HG03066 (cell line): Measurements from ENCODE around the gene STX7.
"Not testable (repeated sequence)": the region's sequence is repeated elsewhere in the genome, so short reads cannot be mapped to it uniquely, and the experiment has no call there.

Source experiments
- ATAC-seq: cut with Tn5 transposase; IDR thresholded peaks from one replicate; pipeline ENCODE4 v1.9.1; 2021; ENCODE audit warnings: low read depth; ENCODE audit not compliant: unreplicated experiment

STX7 gene, protein sequence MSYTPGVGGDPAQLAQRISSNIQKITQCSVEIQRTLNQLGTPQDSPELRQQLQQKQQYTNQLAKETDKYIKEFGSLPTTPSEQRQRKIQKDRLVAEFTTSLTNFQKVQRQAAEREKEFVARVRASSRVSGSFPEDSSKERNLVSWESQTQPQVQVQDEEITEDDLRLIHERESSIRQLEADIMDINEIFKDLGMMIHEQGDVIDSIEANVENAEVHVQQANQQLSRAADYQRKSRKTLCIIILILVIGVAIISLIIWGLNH

DNA sequence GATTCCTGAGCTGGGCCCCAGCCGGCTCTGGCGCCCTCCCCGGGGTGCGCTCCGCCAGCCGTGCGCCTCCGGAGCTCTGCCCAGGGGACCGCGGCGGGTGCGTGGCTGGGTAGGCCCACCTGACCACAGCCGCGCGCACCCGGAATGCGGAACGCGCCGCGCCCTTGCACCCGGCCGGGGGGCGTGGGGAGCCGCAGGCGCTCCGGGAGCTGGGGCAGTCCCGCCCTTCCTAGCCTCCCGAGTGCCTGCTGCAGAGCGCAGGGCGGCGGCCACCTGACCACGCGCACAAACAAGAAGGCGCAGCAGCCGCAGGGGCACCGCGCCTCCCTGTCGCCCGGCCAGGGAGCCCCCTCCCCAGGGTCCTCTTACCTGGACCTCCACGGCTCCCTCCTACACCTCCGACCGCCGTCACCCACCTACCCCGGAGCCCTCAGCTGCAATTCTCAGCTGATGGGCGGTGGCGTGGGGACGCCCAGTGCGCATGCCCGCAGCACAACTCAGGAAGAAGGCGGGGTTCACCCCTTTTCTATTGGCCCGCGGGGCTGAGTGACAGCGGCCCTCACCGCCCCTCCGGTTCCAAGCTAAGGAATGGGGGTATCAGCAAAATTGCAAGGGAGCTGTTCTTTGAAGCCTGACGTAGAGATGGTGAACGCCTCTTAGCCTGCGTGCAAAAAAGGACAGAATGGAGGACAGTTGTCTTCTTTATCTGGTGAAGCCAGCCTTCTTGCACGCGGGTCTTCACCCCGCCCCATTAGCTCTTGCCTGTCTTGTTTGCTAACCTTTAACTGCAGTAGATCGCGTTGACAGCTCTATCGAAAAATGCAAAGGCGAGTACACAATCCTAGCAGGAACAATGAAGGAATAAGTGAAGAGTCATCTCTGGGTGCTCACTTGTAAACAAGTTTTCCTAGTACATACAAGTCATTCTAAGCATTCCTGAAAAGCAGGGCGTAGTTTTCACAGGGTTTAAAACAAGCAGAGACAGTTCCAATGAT, at the start of gene STX7:
Gene STX7, minus strand, starts transcription at position 479 of the 995 bp plus-strand sequence. CDS start 9,586 bp downstream, outside the sequence.
- ATAC-seq: peak; percentile 90

DNA sequence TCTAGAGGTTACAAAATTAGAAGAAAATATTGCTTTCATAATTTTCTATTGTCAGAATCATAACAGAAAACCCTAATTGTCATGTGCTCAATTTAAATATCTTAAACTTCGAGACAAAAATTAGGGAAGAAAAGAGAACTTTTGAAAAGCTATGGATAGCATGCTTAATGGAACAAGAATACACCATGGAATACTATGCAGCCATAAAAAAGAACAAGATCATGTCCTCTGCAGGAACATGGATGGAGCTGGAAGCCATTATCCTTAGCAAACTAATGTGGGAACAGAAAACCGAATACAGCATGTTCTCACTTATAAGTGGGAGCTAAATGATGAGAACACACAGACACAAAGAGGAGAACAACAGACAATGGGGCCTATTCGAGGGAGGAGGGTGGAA, 47.2 kb upstream of the STX7 start:
- not testable (repeated sequence) for ATAC-seq

DNA sequence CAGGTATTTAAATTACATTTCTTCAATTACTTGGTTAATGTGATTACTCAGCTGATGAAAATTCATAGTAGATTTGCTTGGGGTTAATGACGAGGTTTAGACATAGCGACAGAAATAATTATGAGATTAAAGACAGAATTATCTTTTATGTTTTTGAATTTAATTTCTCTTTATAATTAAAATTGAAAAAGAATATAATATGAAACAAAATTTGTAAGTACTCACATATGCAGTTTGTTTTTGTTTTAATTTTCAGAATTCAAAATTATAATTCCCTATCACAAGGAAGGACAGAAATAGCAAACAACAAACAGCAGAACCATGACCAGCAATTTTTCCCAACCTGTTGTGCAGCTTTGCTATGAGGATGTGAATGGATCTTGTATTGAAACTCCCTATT, 39.5 kb upstream of the STX7 start, which contains the start of gene TAAR8:
Gene TAAR8, plus strand, starts transcription at position 301 of the 400 bp plus-strand sequence. Its CDS starts 21 bp downstream, at position 322.
- ATAC-seq: no peak

DNA sequence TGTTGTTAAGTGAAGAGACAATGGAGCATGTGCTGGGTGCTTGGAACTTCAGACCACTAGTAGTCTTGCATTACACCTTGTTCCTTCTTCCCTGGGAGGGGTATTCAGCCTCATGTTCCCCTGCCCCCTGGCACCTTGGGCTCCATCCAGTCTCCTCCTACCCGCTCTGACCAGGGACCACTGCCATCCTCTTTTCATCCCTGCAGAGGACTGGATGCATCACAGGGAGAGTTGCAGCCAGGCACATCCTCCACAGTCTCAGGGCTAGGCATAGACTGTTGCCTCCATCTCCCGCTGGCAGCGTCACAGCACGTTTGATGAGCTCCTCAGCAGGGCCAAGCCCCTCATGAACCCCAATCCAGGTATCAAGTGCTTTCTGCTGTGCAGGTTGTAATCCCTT, 38.3 kb upstream of the STX7 start:
- no peak for ATAC-seq

DNA sequence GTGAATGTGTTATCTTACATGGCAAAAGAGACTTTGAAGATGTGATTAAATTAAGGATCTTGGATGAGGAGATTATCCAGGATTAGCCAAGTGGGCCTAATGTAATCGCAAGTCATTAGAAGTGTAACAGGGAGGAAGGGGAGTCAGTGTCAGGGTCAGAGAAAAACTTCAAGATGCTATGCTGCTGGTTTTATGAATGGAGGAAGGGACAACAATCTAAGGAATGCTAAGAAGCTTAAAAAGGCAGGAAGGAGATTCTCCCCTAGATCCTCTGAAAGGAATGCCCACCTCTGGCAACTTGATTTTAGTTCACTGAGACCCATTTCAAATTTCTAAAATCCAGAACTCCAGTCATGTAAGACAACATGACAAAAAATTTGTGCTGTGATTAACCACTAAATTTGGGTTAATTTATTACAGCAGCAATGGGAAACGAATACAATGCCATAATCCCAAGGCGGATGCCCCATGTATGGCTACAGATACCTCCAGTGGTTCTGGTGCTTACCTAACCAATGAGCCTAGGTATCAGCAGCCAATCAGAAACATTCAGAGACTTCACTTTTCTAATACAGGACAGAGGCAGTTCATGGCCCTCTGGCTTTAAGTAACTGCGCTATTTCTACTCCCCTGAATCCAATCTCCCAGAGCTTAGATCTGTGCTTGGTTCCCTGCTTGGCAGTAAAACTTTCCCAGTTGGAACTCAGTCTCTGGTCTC, 36.0 kb upstream of the STX7 start:
- no peak for ATAC-seq

DNA sequence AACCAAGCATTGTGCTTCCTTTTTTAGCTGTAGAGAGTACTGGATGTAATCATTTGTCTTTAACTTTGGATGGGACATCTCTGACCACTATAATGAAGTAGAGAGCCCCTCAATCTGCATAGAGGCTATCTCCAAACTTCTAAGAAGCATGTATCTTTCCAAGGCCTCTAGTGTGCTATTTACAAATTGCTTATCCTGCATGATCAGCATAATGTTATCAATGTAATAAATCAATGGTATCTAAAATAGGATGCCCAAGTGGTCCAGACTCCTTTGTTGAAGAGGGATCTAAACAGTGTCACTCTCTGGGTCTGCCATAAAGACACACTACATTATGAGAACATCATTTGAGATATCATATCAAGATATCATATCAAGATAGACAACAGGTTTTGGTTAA, 31.9 kb upstream of the STX7 start:
- no peak for ATAC-seq

DNA sequence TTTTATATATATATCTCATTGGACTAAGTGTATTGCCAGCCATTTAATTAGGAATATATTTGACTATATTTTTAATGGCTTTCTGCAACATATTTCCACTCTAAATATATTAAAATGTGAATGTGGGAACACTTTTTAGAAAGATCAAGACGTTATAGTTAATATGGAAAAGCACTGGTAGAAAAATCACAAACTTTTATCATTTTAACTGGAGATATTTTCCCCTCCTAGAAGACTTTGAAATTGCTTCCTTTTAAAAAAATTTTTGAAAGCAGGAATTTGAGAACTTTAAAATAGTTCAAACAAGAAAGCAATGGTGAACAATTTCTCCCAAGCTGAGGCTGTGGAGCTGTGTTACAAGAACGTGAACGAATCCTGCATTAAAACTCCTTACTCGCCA, 25.1 kb upstream of the STX7 start, which contains the start of gene TAAR9:
Gene TAAR9, plus strand, starts transcription at position 301 of the 400 bp plus-strand sequence. Its CDS starts 13 bp downstream, at position 314.
- ATAC-seq: no peak

DNA sequence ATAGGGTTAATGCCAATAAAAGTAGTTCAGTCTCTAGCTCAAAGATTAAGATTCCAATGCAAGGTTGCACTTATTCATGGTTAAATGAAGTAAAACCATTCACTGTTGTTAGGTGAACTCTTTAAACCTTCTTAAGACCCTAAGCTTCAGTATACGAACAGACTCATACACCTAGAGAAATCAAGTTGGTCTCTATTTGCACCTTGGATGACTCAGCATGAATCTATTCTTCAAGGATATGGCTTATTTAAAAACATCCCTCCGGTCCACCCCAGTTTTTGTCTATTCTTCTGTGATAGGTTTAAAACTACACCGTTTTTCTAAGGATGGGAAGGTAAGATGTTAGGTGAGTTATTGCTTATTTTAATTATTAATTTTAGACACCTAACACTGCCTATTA, 24.2 kb upstream of the STX7 start:
- ATAC-seq: no peak

DNA sequence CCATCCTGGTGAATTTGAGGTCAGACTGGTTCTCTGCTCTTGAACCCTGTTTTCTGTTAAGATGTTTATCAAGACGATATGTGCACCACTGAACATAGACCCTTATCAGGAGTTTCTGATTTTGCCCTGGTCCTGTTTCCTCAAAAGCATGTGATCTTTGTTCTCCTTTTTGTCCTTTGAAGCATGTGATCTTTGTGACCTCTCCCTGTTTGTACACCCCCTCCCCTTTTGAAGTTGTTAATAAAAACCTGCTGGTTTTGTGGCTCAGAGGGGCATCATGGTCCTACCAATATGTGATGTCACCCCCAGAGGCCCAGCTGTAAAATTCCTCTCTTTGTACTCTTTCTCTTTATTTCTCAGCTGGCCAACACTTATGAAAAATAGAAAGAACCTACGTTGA, 21.6 kb upstream of the STX7 start:
- not testable (repeated sequence) for ATAC-seq

DNA sequence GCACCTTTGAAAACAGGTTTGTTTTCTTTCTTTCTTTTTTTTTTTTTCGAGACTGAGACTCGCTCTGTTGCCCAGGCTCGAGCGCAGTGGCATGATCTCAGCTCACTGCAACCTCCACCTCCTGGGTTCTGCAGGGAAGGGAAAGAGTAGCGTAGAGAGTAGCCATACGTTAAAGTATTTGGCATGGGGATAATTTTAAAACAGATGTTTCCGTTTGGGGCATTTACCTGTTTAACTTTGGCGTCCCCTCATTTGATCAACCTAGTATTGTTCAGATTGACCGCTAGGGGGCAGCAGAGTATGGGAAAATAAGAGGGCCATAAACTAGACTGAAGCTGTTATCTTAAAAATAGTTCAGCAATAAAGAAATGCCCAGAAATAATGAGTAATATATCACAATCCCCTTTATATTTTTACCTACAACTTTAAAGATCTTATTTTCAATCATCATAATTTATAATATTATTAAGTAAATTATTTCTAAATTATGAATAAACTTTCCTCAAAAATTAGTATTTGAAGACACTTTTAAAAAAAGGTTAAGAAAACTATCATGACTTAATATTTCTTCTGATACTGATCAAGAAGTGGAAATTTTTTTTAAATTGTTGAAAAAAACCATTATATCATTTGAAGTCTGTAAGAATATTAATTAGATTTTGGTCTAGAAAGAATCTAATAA, 17.5 kb upstream of the STX7 start:
- ATAC-seq: peak; percentile 96

DNA sequence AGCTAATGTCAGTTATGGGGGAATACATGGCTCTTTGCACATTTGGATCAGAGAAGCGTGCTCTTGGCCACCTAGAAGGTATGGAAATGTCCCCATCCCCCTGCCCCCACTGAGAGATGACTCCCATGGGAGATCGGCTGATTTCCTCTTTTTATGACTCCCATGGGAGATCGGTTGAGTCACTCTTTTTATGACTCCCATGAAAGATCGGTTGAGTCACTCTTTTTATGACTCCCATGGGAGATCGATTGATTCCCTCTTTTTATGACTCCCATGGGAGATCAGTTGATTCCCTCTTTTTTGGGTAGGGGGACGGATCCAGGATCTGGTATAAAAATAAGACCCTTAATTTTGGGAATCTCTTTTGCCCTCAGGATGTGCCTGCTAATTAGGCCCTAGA, 14.9 kb upstream of the STX7 start:
- no peak for ATAC-seq

DNA sequence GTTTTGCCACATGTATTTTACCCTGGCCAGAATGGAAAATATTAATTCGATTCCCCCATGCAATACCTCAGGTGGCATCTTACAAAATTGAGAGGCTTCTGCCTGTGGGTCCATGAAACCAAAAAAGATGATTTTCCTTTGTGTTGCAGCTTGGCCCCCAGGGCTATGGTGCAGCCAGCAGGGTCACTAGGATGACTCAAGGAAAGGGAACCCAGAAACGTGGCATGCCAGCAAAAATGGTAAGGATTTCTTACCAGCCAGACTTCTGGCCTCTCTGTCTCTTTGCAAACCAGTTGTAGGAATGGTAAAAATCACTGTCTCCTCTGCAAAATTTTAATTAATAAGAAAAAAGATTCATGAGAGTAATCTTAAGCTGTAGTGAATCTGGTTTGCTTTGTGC, 13.5 kb upstream of the STX7 start:
- ATAC-seq: no peak

DNA sequence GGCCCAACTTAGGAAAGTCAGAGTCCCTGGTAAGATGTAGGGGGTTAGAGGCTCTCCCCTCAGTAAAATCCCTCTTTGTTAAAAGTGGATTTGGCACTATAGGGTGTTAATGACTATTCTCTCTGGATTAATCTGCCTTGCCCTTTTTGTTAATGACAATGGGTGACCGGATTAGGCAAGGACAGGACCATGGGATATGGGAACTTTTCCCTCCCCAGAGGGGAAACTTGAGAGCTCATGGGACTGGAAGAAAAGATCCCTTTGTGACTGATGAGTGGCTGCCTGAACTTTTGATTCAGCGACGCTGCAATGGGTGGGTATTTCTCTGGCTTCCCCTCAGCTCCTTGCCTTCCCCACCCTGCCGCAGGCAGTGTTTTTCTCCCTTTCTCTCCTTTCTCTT, 12.9 kb upstream of the STX7 start:
- no peak for ATAC-seq

DNA sequence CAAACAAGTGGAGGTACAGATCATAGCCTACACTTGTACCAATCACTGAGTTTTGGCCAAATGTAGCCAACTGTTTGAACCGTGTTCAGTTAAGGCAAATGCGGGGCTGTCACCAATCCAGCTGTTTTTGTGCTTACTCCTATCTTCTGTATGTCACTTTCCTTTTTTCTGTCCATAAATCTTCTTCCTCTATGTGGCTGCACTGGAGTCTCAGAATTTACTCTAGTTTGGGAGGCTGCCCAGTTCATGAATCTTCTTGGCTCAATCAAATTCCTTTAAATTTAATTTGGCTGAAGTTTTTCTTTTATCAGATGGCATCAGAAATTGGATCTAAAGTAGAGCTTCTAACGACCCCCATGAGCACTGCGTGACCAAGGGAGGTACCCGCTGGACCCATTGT, 11.7 kb upstream of the STX7 start:
- ATAC-seq: no peak

DNA sequence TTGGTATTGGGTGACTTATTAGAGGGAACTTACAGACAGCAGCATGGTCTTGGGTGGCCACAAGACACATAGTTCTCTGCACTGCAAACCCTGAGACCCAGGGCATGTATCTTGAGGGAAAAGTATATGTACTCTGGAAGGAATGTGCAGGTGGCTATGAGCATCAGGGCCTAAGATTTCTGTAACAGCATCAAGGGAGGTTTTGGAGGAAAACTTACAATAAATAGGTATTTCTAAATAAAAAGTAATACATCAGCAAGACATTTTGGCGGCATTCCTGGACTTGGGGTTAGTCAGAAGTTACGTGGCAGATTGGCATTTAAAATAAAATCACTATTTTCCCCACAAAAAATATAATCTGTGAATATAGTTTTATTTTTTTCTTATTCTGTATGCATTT, 8.0 kb upstream of the STX7 start:
- no peak for ATAC-seq

DNA sequence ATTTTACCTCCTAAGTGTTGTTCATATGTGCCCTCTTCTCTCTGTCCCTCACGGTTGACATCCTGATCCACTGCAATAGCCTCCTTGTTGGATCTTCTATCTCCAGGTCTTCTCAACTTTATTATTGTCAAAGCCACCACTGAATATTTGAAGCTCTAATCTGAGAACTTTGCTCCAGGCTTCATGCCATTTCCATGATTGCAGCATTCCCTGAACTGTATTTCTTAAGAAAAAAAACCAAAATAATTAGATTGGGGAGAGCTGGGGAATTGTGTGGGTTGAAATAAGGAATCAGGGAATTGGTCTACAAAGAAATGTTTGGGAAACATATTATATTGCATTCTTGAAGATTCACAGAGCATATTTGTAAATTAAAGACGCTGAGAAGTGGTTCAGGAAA, 2.5 kb upstream of the STX7 start:
- ATAC-seq: no peak

DNA sequence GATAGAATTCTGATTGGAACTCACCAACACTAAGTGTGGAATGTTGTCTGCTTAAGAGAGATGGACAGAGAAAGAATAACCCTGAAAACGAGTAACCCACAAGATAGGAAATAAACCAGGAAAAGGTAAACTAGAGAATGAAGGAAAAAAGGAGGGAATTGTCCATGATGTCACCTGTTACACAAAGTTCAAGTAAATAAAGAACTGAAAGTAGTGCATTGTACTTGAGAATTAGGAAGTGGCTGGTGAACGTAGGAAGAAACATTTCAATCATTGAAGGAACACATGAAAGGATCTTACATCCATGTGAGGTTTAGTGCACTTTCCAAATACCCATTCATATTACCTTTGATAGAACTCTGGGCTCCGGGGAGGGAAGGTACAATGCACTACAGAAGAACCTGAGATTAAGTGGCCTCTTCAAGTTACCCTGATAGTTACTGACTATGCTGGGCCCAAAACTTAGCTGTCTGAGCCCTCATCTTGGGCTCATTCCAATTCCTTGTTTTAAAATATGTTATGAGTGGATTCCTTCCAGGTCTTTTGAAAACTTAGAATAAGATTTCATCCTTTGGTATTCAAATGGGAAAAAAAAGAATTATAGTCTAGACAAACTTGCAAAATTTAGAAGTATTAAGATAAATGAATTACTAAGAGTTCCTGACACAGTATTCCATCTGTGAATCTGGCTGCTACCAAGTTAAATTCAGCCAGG, 1.1 kb upstream of the STX7 start:
- no peak for ATAC-seq

DNA sequence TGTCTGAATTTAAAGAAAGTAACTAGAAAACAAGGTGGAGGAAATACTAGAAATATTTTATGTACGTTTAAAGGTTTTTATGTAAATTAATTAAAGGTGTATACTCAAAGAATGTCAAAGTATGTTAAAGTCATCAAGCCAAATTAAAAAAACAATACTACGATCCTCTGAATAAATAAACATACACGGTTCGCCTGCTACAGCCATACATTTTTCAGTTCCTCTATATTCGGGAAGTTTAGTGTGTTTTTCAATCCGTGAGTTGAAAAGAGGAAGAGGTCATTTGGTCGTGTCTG, 626 bp downstream of the STX7 start:
- no peak for ATAC-seq

DNA sequence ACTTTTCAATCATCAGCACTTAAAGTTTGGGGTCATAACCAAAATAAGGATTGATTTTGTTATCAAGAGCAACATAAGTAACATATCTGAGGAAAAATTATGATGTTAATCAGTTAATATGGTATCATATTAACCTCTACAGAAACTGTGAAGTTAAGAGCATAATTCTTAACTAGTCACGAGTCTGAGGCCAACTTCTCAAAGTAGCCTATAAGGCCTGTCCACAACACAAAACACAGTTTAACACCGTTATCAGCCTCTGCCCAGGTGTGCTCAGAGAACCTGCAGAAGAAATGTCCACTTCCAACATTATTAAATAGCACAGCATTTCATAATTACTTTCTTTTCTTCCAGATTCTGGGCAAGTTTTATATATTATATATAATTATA, 1.1 kb downstream of the STX7 start:
- ATAC-seq: no peak
